RWPE2 (cell line): ENCODE data around the gene ILDR1.
"Not testable (repeated sequence)": the region's sequence is repeated elsewhere in the genome, so short reads cannot be mapped to it uniquely, and the experiment has no call there.

Source experiments
- ATAC-seq: fragments of 200-7000 bp; cut with Tn5 transposase; 3 replicates; pipeline ENCODE4 v1.9.1; 2021; ENCODE audit warnings: low read depth
- DNase-seq: peaks from one replicate; pipeline ENCODE4 v3.0.0-alpha.2; 2020; ENCODE audit warnings: low spot score
- H3K27ac ChIP-seq: fragments of 450-650 bp; 2 replicates; pipeline ENCODE4 v1.5.1; 2017; ENCODE audit warnings: mild to moderate bottlenecking; ENCODE audit not compliant: poor library complexity, severe bottlenecking
- H3K27me3 ChIP-seq: fragments of 250-450 bp; sonication (Bioruptor Pico); 2 replicates; pipeline ENCODE4 v1.5.1; 2021; ENCODE audit warnings: mild to moderate bottlenecking, moderate library complexity; ENCODE audit not compliant: insufficient read depth, poor library complexity, severe bottlenecking
- H3K36me3 ChIP-seq: fragments of 250-450 bp; sonication (Bioruptor Pico); 2 replicates; pipeline ENCODE4 v1.5.1; 2020; ENCODE audit warnings: low read depth, mild to moderate bottlenecking, moderate library complexity
- H3K4me1 ChIP-seq: fragments of 250-450 bp; sonication (Bioruptor Pico); 2 replicates; pipeline ENCODE4 v1.5.1; 2021; ENCODE audit warnings: mild to moderate bottlenecking, moderate library complexity; ENCODE audit not compliant: insufficient read depth, poor library complexity, severe bottlenecking
- H3K4me3 ChIP-seq: fragments of 250-450 bp; sonication (Bioruptor Pico); 2 replicates; pipeline ENCODE4 v1.5.1; 2021; ENCODE audit warnings: mild to moderate bottlenecking, moderate library complexity; ENCODE audit not compliant: severe bottlenecking
- H3K9me3 ChIP-seq: fragments of 250-450 bp; sonication (Bioruptor Pico); 2 replicates; pipeline ENCODE4 v1.5.1; 2021; ENCODE audit warnings: mild to moderate bottlenecking, moderate library complexity; ENCODE audit not compliant: severe bottlenecking
- TF ChIP-seq, protein P1 (sequence below): fragments of 450-650 bp; IDR thresholded peaks from one replicate; pipeline ENCODE4 v1.5.1; 2017; ENCODE audit warnings: mild to moderate bottlenecking, moderate library complexity; ENCODE audit not compliant: poor library complexity, severe bottlenecking

ILDR1 gene

DNA sequence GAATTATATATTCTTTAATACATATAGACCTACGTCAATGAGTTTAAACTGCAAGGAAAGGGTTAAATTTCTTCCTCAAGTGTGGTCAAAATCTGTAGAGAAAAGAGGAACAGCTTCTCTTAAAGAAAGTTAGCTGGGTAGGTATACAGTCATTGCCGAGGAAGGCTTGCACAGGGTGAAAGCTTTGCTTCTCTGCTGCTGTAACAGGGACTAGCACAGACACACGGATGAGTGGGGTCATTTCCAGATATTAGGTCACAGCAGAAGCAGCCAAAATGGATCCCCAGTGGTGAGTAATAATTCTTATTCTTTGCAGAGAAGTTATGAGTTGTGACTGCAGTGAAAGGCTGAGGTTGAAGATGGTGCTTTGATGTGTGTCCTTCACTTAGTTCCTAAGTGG, 33.2 kb upstream of the ILDR1 start, which contains the start of gene CD86:
Gene CD86 (plus strand): TSS at position 148 of the 400 bp plus-strand sequence. CDS start 128 bp downstream, at position 276.
- H3K27ac ChIP-seq = no peak within 1 kb of the TSS
- H3K9me3 ChIP-seq = no peaks in the 10 kb centered on the region
- no peak within 1 kb of the TSS for H3K4me3 ChIP-seq
- no peaks in the 10 kb centered on the region for H3K36me3 ChIP-seq
- no peaks in the 10 kb centered on the region for H3K4me1 ChIP-seq
- TF ChIP-seq, protein P1, sequence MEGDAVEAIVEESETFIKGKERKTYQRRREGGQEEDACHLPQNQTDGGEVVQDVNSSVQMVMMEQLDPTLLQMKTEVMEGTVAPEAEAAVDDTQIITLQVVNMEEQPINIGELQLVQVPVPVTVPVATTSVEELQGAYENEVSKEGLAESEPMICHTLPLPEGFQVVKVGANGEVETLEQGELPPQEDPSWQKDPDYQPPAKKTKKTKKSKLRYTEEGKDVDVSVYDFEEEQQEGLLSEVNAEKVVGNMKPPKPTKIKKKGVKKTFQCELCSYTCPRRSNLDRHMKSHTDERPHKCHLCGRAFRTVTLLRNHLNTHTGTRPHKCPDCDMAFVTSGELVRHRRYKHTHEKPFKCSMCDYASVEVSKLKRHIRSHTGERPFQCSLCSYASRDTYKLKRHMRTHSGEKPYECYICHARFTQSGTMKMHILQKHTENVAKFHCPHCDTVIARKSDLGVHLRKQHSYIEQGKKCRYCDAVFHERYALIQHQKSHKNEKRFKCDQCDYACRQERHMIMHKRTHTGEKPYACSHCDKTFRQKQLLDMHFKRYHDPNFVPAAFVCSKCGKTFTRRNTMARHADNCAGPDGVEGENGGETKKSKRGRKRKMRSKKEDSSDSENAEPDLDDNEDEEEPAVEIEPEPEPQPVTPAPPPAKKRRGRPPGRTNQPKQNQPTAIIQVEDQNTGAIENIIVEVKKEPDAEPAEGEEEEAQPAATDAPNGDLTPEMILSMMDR = no peak
- DNase-seq (no peak), ATAC-seq (no peak)
- no peaks in the 10 kb centered on the region for H3K27me3 ChIP-seq

DNA sequence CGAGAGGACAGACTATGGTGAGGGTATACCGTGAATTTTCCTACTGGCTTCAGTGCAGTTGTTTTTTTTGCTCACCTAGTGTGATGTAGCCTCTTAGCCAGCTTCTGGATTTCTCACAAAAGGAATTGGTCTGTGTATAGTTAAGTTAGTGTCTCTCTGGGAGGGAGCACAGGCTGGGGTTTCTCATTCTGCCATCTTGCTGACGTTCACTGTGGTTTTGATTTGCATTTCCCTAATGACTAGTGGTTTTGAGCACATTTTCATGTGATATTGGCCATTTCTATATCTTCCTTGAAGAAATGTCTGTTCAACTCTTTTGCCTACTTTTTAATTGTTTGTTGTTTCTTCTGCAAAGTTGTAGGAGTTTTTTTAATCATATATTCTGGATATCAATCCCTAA, 30.9 kb upstream of the ILDR1 start:
- H3K27me3 ChIP-seq = no peaks in the 10 kb centered on the region
- DNase-seq (no peak), ATAC-seq (no peak)
- H3K4me3 ChIP-seq = no peak overlapping the region
- H3K9me3 ChIP-seq = no peaks in the 10 kb centered on the region
- no peak overlapping the region for H3K27ac ChIP-seq
- TF ChIP-seq, protein P1 = no peak
- H3K4me1 ChIP-seq = no peaks in the 10 kb centered on the region
- no peaks in the 10 kb centered on the region for H3K36me3 ChIP-seq

DNA sequence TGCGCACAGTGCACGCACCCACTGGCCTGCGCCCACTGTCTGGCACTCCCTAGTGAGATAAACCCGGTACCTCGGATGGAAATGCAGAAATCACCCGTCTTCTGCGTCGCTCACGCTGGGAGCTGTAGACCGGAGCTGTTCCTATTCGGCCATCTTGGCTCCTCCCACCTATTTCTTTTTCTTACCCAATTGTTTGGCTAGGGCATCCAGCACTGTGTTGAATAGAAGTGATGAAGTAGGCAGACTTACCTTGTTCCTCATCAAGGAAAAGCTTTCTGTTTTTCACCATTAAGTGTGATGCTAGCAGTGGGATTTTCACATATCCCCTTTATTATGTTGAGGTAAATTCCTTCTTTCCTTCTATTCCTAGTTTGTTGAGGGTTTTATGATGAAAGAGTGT, 25.7 kb upstream of the ILDR1 start:
- not testable (repeated sequence) for H3K27ac ChIP-seq, H3K36me3 ChIP-seq, H3K4me3 ChIP-seq, ATAC-seq, H3K4me1 ChIP-seq, H3K27me3 ChIP-seq, H3K9me3 ChIP-seq, DNase-seq

DNA sequence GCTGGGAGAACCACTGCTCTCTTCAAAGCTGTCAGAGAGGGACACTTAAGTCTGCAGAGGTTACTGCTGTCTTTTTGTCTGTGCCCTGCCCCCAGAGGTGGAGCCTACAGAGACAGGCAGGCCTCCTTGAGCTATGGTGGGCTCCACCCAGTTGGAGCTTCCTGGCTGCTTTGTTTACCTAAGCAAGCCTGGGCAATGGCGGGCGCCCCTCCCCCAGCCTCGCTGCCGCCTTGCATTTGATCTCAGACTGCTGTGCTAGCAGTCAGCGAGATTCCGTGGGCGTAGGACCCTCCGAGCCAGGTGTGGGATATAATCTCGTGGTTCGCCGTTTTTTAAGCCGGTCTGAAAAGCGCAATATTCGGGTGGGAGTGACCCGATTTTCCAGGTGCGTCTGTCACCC, 25.2 kb upstream of the ILDR1 start:
- not testable (repeated sequence) for DNase-seq, H3K27me3 ChIP-seq, H3K4me1 ChIP-seq, H3K27ac ChIP-seq, H3K9me3 ChIP-seq, H3K4me3 ChIP-seq, ATAC-seq, H3K36me3 ChIP-seq

DNA sequence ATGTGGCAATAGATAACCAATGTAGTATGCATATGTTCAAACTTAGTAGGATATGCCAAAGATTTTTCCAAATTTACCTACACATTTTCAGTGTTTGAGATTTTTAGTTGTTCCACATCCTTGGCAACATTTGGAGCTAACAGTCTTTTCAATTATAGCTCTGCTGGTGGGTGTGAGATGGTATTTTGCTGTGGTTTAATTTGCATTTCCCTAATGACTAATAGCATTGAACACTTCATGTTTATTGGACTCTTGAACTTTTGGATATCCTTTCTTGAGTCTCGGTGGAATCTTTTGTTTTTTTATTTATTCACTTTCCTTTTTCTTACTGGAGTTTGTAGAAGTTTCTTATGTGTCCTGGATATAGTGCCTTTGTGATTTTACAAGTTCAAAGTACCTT, 11.0 kb upstream of the ILDR1 start:
- Histone ChIP-seq H3K9me3 (peaks cover 2% of the 10 kb centered on the region), H3K4me3 (no peak overlapping the region), H3K27me3 (no peaks in the 10 kb centered on the region), H3K36me3 (no peaks in the 10 kb centered on the region), H3K4me1 (no peaks in the 10 kb centered on the region), H3K27ac (no peak overlapping the region)
- no peak for DNase-seq
- no peak for ATAC-seq
- TF ChIP-seq, protein P1 = no peak

DNA sequence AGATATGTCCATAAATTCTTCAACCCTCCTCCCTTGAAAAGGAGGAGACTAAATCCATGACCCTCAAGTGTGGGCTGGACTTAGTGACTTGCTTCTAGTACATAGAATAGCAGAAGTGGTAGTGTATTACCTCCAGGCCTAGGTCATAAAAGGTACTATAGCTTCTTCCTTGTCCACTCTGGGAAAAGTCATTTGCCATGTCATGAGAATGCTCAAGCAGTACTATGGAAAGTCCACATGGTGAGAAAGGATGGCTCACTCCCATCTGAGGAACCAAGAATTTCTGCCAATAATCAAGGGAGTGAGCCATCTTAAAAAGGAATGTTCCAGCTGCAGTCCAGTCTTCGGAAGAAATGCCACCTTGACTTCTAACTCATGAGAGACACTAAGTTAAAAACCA, 10.5 kb upstream of the ILDR1 start:
- ATAC-seq (no peak), DNase-seq (no peak)
- no peak overlapping the region for H3K27ac ChIP-seq
- TF ChIP-seq, protein P1 = no peak
- H3K4me3 ChIP-seq = no peak overlapping the region
- H3K27me3 ChIP-seq = no peaks in the 10 kb centered on the region
- H3K9me3 ChIP-seq = peaks cover 2% of the 10 kb centered on the region
- no peaks in the 10 kb centered on the region for H3K36me3 ChIP-seq
- H3K4me1 ChIP-seq = no peaks in the 10 kb centered on the region
